ENCODE data around the gene GID4. TPM values are rescaled to one million over a fixed set of nuclear protein-coding genes. Genes with fewer than 3 reads are reported as not detected.

The GID4 gene
- total and polyA plus RNA-seq, 8 donors: 2.7 to 9.6 (median 5.6) TPM

GRCh38 chr17:18070861-18071340 lies 31.7 kb downstream of the GID4 start:
- TF ChIP-seq CTCF (IDR thresholded peaks at IDR 0.05): no peak
- no peak overlapping the region for H3K4me3 ChIP-seq
- 13 to 14% methylated on average over 8 of the region's 8 CpGs for WGBS, 2 donors
- H3K9me3 ChIP-seq: no peaks in the 10 kb centered on the region
- peaks cover 0 to 1% (median 0%) of the 10 kb centered on the region in 3 donors for H3K36me3 ChIP-seq
- FAIRE-seq: no peak
- peak in 3 of 4 donors; percentile 30 to 42 (median 35) for ATAC-seq
- H3K27me3 ChIP-seq: no peaks in the 10 kb centered on the region
- intact Hi-C loops (cut with DNase I): no loop called here
- DNase-seq: no peak
- no peak overlapping the region for H3K27ac ChIP-seq
- no peaks in the 10 kb centered on the region for H3K4me1 ChIP-seq

- no peak overlapping the region for H3K27ac ChIP-seq
- H3K4me1 ChIP-seq: no peaks in the 10 kb centered on the region
- no peaks in the 10 kb centered on the region for H3K27me3 ChIP-seq
- no peak overlapping the region for H3K4me3 ChIP-seq
- intact Hi-C loops (cut with DNase I): no loop called here
- TF ChIP-seq CTCF (IDR thresholded peaks at IDR 0.05): no peak
- ATAC-seq: no peak
- no peaks in the 10 kb centered on the region for H3K36me3 ChIP-seq
- no peak for FAIRE-seq
- DNase-seq: no peak
- no peaks in the 10 kb centered on the region for H3K9me3 ChIP-seq
Measured at GRCh38 chr17:18071751-18072150, 32.5 kb downstream of the GID4 start.

GRCh38 chr17:18074566-18075272 lies 35.5 kb downstream of the GID4 start:
- 64 to 73% methylated on average over 6 of the region's 6 CpGs for WGBS, 2 donors
- FAIRE-seq (no peak), DNase-seq (no peak), ATAC-seq (no peak)
- Histone ChIP-seq H3K27me3 (no peaks in the 10 kb centered on the region), H3K36me3 (no peaks in the 10 kb centered on the region), H3K27ac (no peak overlapping the region), H3K4me1 (no peaks in the 10 kb centered on the region), H3K4me3 (no peak overlapping the region), H3K9me3 (no peaks in the 10 kb centered on the region)
- no peak for TF ChIP-seq CTCF (IDR thresholded peaks at IDR 0.05)
- intact Hi-C loops (cut with DNase I): no loop called here

GRCh38 chr17:18076936-18077335 lies 37.7 kb downstream of the GID4 start:
- no peak for FAIRE-seq
- H3K9me3 ChIP-seq: no peaks in the 10 kb centered on the region
- no peak overlapping the region for H3K4me3 ChIP-seq
- intact Hi-C loops (cut with DNase I): no loop called here
- WGBS, 2 donors: 66 to 71% methylated on average over 7 of the region's 7 CpGs
- ATAC-seq: no peak
- no peaks in the 10 kb centered on the region for H3K4me1 ChIP-seq
- H3K36me3 ChIP-seq: no peaks in the 10 kb centered on the region
- H3K27ac ChIP-seq: no peak overlapping the region
- no peak for TF ChIP-seq CTCF (IDR thresholded peaks at IDR 0.05)
- no peaks in the 10 kb centered on the region for H3K27me3 ChIP-seq
- DNase-seq: no peak

- no peaks in the 10 kb centered on the region for H3K4me1 ChIP-seq
- ATAC-seq (no peak), FAIRE-seq (no peak), DNase-seq (no peak)
- H3K36me3 ChIP-seq: no peaks in the 10 kb centered on the region
- intact Hi-C loops (cut with DNase I): no loop called here
- H3K4me3 ChIP-seq: no peak overlapping the region
- WGBS, 2 donors: 53 to 55% methylated on average over 4 of the region's 4 CpGs
- H3K9me3 ChIP-seq: no peaks in the 10 kb centered on the region
- TF ChIP-seq CTCF (IDR thresholded peaks at IDR 0.05): no peak
- no peaks in the 10 kb centered on the region for H3K27me3 ChIP-seq
- H3K27ac ChIP-seq: no peak overlapping the region
Measured at GRCh38 chr17:18079543-18079942, 40.3 kb downstream of the GID4 start.
